GM23338 (cell line): ENCODE results near the gene TRAF7. TPM values are rescaled to one million over a fixed set of nuclear protein-coding genes. Genes with fewer than 3 reads are reported as not detected.

ENCODE experiments used
- ATAC-seq: fragments of 200-7000 bp; cut with Tn5 transposase; 3 replicates; pipeline ENCODE4 v1.9.1; 2020
- DNase-seq: peaks from one replicate; pipeline ENCODE4 v3.0.0-alpha.2; 2015; ENCODE audit warnings: low spot score
- H2AFZ ChIP-seq: fragments of 200-600 bp; sonication (generic); 2 replicates; pipeline ENCODE4 v1.8.0; 2016; ENCODE audit warnings: antibody characterized with exemption, mild to moderate bottlenecking, moderate library complexity
- H3F3A ChIP-seq: fragments of 200-600 bp; sonication (generic); replicated peaks from 2 replicates; pipeline ENCODE4 v1.8.0; 2017; ENCODE audit warnings: antibody characterized with exemption, mixed run types, low read depth
- H3K27ac ChIP-seq: fragments of 200-600 bp; sonication (generic); 2 replicates; pipeline ENCODE4 v1.6.1; 2016; ENCODE audit warnings: low read depth
- H3K27me3 ChIP-seq: fragments of 200-600 bp; sonication (generic); 2 replicates; pipeline ENCODE4 v1.8.0; 2016; ENCODE audit warnings: mild to moderate bottlenecking, mixed run types, moderate library complexity; ENCODE audit not compliant: insufficient read depth
- H3K36me3 ChIP-seq: fragments of 200-600 bp; sonication (generic); 2 replicates; pipeline ENCODE4 v1.8.0; 2016; ENCODE audit warnings: mild to moderate bottlenecking; ENCODE audit not compliant: insufficient read depth
- H3K4me1 ChIP-seq: fragments of 200-600 bp; sonication (generic); 2 replicates; pipeline ENCODE4 v1.8.0; 2016; ENCODE audit warnings: mild to moderate bottlenecking, moderate library complexity; ENCODE audit not compliant: insufficient read depth
- H3K4me2 ChIP-seq: fragments of 200-600 bp; sonication (generic); 2 replicates; pipeline ENCODE4 v1.7.1; 2017; ENCODE audit warnings: mixed run types
- H3K4me3 ChIP-seq: fragments of 200-600 bp; sonication (generic); 2 replicates; pipeline ENCODE4 v1.6.1; 2016; ENCODE audit warnings: mixed run types
- H3K79me2 ChIP-seq: fragments of 200-600 bp; sonication (generic); replicated peaks from 2 replicates; pipeline ENCODE4 v1.8.0; 2017; ENCODE audit warnings: mild to moderate bottlenecking; ENCODE audit not compliant: insufficient read depth
- H3K9me2 ChIP-seq: fragments of 200-600 bp; sonication (generic); 2 replicates; pipeline ENCODE4 v1.8.0; 2017; ENCODE audit not compliant: insufficient read depth
- H4K20me1 ChIP-seq: fragments of 200-600 bp; sonication (generic); replicated peaks from 2 replicates; pipeline ENCODE4 v1.8.0; 2017; ENCODE audit warnings: mild to moderate bottlenecking; ENCODE audit not compliant: insufficient read depth
- H3K27ac Mint-ChIP-seq: 2 replicates; pipeline ENCODE4 v1.8.0; 2020; ENCODE audit warnings: inconsistent platforms, mild to moderate bottlenecking, moderate library complexity, mixed read lengths
- H3K27me3 Mint-ChIP-seq: 3 replicates; pipeline ENCODE4 v1.8.0; 2022; ENCODE audit warnings: low read depth, mild to moderate bottlenecking, moderate library complexity, mixed read lengths, inconsistent platforms; ENCODE audit not compliant: insufficient read depth, poor library complexity
- H3K36me3 Mint-ChIP-seq: 3 replicates; pipeline ENCODE4 v1.8.0; 2021; ENCODE audit warnings: low read depth, mild to moderate bottlenecking, inconsistent platforms, moderate library complexity, mixed read lengths
- H3K4me1 Mint-ChIP-seq: 3 replicates; pipeline ENCODE4 v1.8.0; 2020; ENCODE audit warnings: mild to moderate bottlenecking, inconsistent platforms, mixed read lengths
- H3K4me3 Mint-ChIP-seq: 3 replicates; pipeline ENCODE4 v1.8.0; 2021; ENCODE audit warnings: moderate library complexity, mild to moderate bottlenecking, inconsistent platforms, mixed read lengths
- H3K9me3 Mint-ChIP-seq: 3 replicates; pipeline ENCODE4 v1.8.0; 2020; ENCODE audit warnings: moderate library complexity, mild to moderate bottlenecking, inconsistent platforms, mixed read lengths
- CREB1 ChIP-seq: fragments of 250-450 bp; sonication (Bioruptor Pico); IDR thresholded peaks from 2 replicates; pipeline ENCODE4 v1.5.0; 2020; ENCODE audit warnings: low read depth, mild to moderate bottlenecking, moderate library complexity
- CTCF ChIP-seq, 2 experiments: fragments of 200-600 bp in 1 of 2; sonication (generic) in 1 of 2; conservative IDR thresholded peaks; 2 replicates each; pipeline versions ENCODE4 v1.5.1 to v1.6.1; 2016 to 2017; ENCODE audit warnings: antibody characterized with exemption in 2 of 2, low read depth in 2 of 2, mild to moderate bottlenecking in 2 of 2, moderate library complexity in 1 of 2
- ETS1 ChIP-seq: IDR thresholded peaks from 2 replicates; pipeline ENCODE4 v1.6.1; 2016; ENCODE audit warnings: antibody characterized with exemption
- EZH2 ChIP-seq: fragments of 200-600 bp; sonication (generic); IDR thresholded peaks from one replicate; pipeline ENCODE4 v1.8.0; 2017; ENCODE audit warnings: antibody characterized with exemption, mild to moderate bottlenecking, low read depth; ENCODE audit not compliant: unreplicated experiment
- EZH2phosphoT487 ChIP-seq: fragments of 200-600 bp; sonication (generic); IDR thresholded peaks from one replicate; pipeline ENCODE4 v1.8.1; 2018; ENCODE audit warnings: antibody characterized with exemption; ENCODE audit not compliant: unreplicated experiment
- JUNB ChIP-seq: IDR thresholded peaks from one replicate; pipeline ENCODE4 v1.6.1; 2016; ENCODE audit warnings: antibody characterized with exemption; ENCODE audit not compliant: unreplicated experiment
- NANOG ChIP-seq: IDR thresholded peaks from 2 replicates; pipeline ENCODE4 v1.6.1; 2016; ENCODE audit warnings: antibody characterized with exemption, borderline replicate concordance
- POLR2AphosphoS5 ChIP-seq: IDR thresholded peaks from 2 replicates; pipeline ENCODE4 v1.6.1; 2016; ENCODE audit warnings: antibody characterized with exemption, low read depth
- REST ChIP-seq: IDR thresholded peaks from one replicate; pipeline ENCODE4 v1.6.1; 2018; ENCODE audit warnings: antibody characterized with exemption; ENCODE audit not compliant: unreplicated experiment
- STAT1 ChIP-seq: IDR thresholded peaks from one replicate; pipeline ENCODE4 v1.6.1; 2016; ENCODE audit warnings: antibody characterized with exemption; ENCODE audit not compliant: unreplicated experiment
- ZNF114 ChIP-seq: fragments of 250-450 bp; sonication (Bioruptor Pico); IDR thresholded peaks from 2 replicates; pipeline ENCODE4 v1.5.0; 2020; ENCODE audit warnings: mild to moderate bottlenecking, moderate library complexity
- ZNF331 ChIP-seq: fragments of 250-450 bp; sonication (Bioruptor Pico); IDR thresholded peaks from 2 replicates; pipeline ENCODE4 v1.5.0; 2020; ENCODE audit warnings: low read depth, mild to moderate bottlenecking, moderate library complexity
- ZNF462 ChIP-seq: fragments of 250-450 bp; sonication (Bioruptor Pico); IDR thresholded peaks from 2 replicates; pipeline ENCODE4 v1.5.0; 2020; ENCODE audit warnings: mild to moderate bottlenecking, moderate library complexity
- polyA plus RNA-seq: library from polyadenylated mRNA; unstranded; fragments of >200 nt; fragmentation: Nextera tagmentation; extraction: Ambion mirVana; gene quantifications from 2 replicates; pipeline ENCODE4 v1.2.1, GENCODE V29; 2016
- total RNA-seq: library from RNA; depleted of rRNA; stranded (reverse); fragments of >200 nt; shearing (Covaris generic); gene quantifications from 2 replicates; pipeline ENCODE4 v1.2.3, GENCODE V29; 2014

TRAF7 gene
- total and polyA plus RNA-seq, 2 experiments from 2014 or later = 36.4 to 133 TPM

- H3K79me2 ChIP-seq = no peaks in the 10 kb centered on the region
- no peak overlapping the region for H3K4me2 ChIP-seq
- H3K27me3 ChIP-seq = no peaks in the 10 kb centered on the region
- ATAC-seq (no peak), DNase-seq (no peak)
- no peaks in the 10 kb centered on the region; the same call in 1 of the 2 replicates for H3K36me3 ChIP-seq
- TF ChIP-seq JUNB = no peak
- TF ChIP-seq ETS1 = no peak
- no peak for TF ChIP-seq STAT1
- TF ChIP-seq CREB1 (CRISPR knock-in tag) = no peak
- TF ChIP-seq ZNF114 (CRISPR knock-in tag) = no peak
- no peak for TF ChIP-seq ZNF331
- no peak for TF ChIP-seq CTCF (conservative IDR thresholded peaks at IDR 0.05; ENCODE audit: low read depth in 2 of 2)
- no peak for TF ChIP-seq REST
- TF ChIP-seq EZH2phosphoT487 = no peak
- TF ChIP-seq EZH2 = no peak
- no peak for TF ChIP-seq ZNF462 (CRISPR knock-in tag)
- TF ChIP-seq POLR2AphosphoS5 = no peak
- TF ChIP-seq NANOG = no peak
- H3K27ac ChIP-seq = no peak overlapping the region
- H3K4me3 Mint-ChIP-seq = no peak overlapping the region
- no peaks in the 10 kb centered on the region for H3K4me1 ChIP-seq
- H3K27ac Mint-ChIP-seq = no peak overlapping the region
- no peaks in the 10 kb centered on the region for H3K9me2 ChIP-seq
- no peaks in the 10 kb centered on the region for H3K4me1 Mint-ChIP-seq
- H2AFZ ChIP-seq = no peak overlapping the region
- 0 out of 2 replicates have a peak, but pooled peaks cover 19% of the 10 kb centered on the region for H3F3A ChIP-seq
- H4K20me1 ChIP-seq = no peaks in the 10 kb centered on the region; the same call in 1 of the 2 replicates
- peaks cover 30% of the 10 kb centered on the region for H3K36me3 Mint-ChIP-seq
- peaks cover 11% of the 10 kb centered on the region for H3K27me3 Mint-ChIP-seq
- H3K9me3 Mint-ChIP-seq = no peaks in the 10 kb centered on the region
- no peak overlapping the region for H3K4me3 ChIP-seq
Measured at GRCh38 chr16:2176047-2176446, 20.5 kb downstream of the TRAF7 start.
